ENCODE measurements around the gene PI4KA.

DNA sequence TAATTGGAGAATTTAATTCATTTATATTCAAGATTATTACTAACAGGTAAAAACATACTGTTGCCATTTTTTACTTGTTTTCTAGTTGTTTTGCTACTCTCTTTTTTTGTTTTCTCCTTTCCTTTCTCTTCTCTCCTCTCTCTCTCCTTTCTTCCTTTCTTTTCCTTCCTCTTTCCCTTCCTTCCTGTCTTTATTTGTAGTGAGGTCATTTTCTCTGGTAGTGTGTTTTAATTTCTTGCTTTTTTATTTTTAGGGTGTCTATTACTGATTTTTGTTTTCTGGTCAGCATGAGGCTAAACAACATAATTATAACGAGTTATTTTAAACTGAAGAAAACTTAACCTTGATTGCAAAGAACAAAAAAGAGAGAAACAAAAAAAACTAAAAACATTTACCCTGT, 197.1 kb downstream of the PI4KA start:
- no peak for TF ChIP-seq POLR2A (IDR thresholded peaks at IDR 0.05; ENCODE audit: low read length)
- no peak for TF ChIP-seq GATA1 (IDR thresholded peaks at IDR 0.05; ENCODE audit: low read depth, low read length)
